HG03064 (cell line): ENCODE results near the gene NAGA.
"Not testable (repeated sequence)": the region's sequence is repeated elsewhere in the genome, so short reads cannot be mapped to it uniquely, and the experiment has no call there.

Source experiments
- ATAC-seq: cut with Tn5 transposase; IDR thresholded peaks from one replicate; pipeline ENCODE4 v1.9.1; 2021; ENCODE audit warnings: low read depth; ENCODE audit not compliant: unreplicated experiment

Gene NAGA

GRCh38 chr22:42070517-42071422 is at the start of gene NAGA:
Gene NAGA (minus strand): TSS chr22:42070812. CDS start chr22:42070297, 515 bp downstream.
- ATAC-seq: peak; percentile 78

GRCh38 chr22:42116848-42117424 is 46.3 kb upstream of the NAGA start:
- no peak for ATAC-seq

GRCh38 chr22:42115420-42115830 is 44.8 kb upstream of the NAGA start:
- not testable (repeated sequence) for ATAC-seq

GRCh38 chr22:42114721-42115120 is 44.1 kb upstream of the NAGA start:
- no peak for ATAC-seq

GRCh38 chr22:42112793-42113192 is 42.2 kb upstream of the NAGA start:
- not testable (repeated sequence) for ATAC-seq

GRCh38 chr22:42111798-42112197 is 41.2 kb upstream of the NAGA start:
- ATAC-seq: no peak

- ATAC-seq: no peak
Measured at GRCh38 chr22:42108848-42109247, 38.2 kb upstream of the NAGA start.

- ATAC-seq: not testable (repeated sequence)
Measured at GRCh38 chr22:42104332-42104860, 33.8 kb upstream of the NAGA start.

GRCh38 chr22:42101199-42101598 is 30.6 kb upstream of the NAGA start:
- no peak for ATAC-seq

GRCh38 chr22:42091455-42091782 is 20.8 kb upstream of the NAGA start:
- no peak for ATAC-seq

- peak; percentile 90 for ATAC-seq
Measured at GRCh38 chr22:42090596-42091454, 20.2 kb upstream of the NAGA start, which contains the start of gene NDUFA6. Gene NDUFA6 (minus strand): TSS chr22:42090772. CDS start chr22:42090744, 28 bp downstream.

- no peak for ATAC-seq
Measured at GRCh38 chr22:42086051-42086450, 15.4 kb upstream of the NAGA start.

GRCh38 chr22:42084874-42085273 is 14.3 kb upstream of the NAGA start:
- no peak for ATAC-seq

GRCh38 chr22:42083119-42083518 is 12.5 kb upstream of the NAGA start:
- no peak for ATAC-seq

GRCh38 chr22:42080287-42080686 is 9.7 kb upstream of the NAGA start:
- ATAC-seq: no peak

GRCh38 chr22:42079319-42080251 is 9.0 kb upstream of the NAGA start, which contains the start of gene SMDT1:
Gene SMDT1 (plus strand): TSS chr22:42079700. CDS start chr22:42079769, 69 bp downstream.
- peak; percentile 74 for ATAC-seq

- ATAC-seq: peak; percentile 3
Measured at GRCh38 chr22:42078469-42079318, 8.1 kb upstream of the NAGA start.

GRCh38 chr22:42077486-42078125 is 7.0 kb upstream of the NAGA start:
- no peak for ATAC-seq
